Measurements from ENCODE around the gene LRFN2. TPM values are rescaled to one million over a fixed set of nuclear protein-coding genes. Genes with fewer than 3 reads are reported as not detected.

The LRFN2 gene
- total RNA-seq, 1 experiment from 2014 or later: not detected

- intact Hi-C loops (cut with micrococcal nuclease; ENCODE audit: unreplicated experiment): no loop called here
- H3K4me1 Mint-ChIP-seq (ENCODE audit: low read depth, unreplicated experiment): no peaks in the 10 kb centered on the region
Measured at GRCh38 chr6:40535110-40535818, 51.9 kb downstream of the LRFN2 start.

GRCh38 chr6:40532349-40533000, 54.7 kb downstream of the LRFN2 start:
- intact Hi-C loops (cut with micrococcal nuclease; ENCODE audit: unreplicated experiment): no loop called here
- CTCF ChIA-PET: no interaction called here
- BruUV-seq (replicated peaks): no TSS peak
- Mint-ChIP-seq H3K27me3 (ENCODE audit: insufficient read depth, unreplicated experiment) (peaks cover 10% of the 10 kb centered on the region), H3K4me3 (ENCODE audit: unreplicated experiment) (no peak overlapping the region), H3K36me3 (ENCODE audit: insufficient read depth, unreplicated experiment) (no peaks in the 10 kb centered on the region), H3K27ac (ENCODE audit: unreplicated experiment) (no peak overlapping the region), H3K4me1 (ENCODE audit: low read depth, unreplicated experiment) (no peaks in the 10 kb centered on the region), H3K9me3 (ENCODE audit: unreplicated experiment) (no peaks in the 10 kb centered on the region)
- H3K27me3 ChIP-seq (replicated peaks; ENCODE audit: control insufficient read depth, insufficient read depth, low read length): no peaks in the 10 kb centered on the region
- H3K9me3 ChIP-seq: no peaks in the 10 kb centered on the region
- no peaks in the 10 kb centered on the region for H3K4me1 ChIP-seq
- H3K4me3 ChIP-seq (ENCODE audit: low read depth, low read length): no peak overlapping the region
- POLR2A ChIA-PET: no interaction called here
- no peak for DNase-seq
- H3K36me3 ChIP-seq (ENCODE audit: control insufficient read depth, insufficient read depth, low read length): no peaks in the 10 kb centered on the region
- TF ChIP-seq, protein P1, sequence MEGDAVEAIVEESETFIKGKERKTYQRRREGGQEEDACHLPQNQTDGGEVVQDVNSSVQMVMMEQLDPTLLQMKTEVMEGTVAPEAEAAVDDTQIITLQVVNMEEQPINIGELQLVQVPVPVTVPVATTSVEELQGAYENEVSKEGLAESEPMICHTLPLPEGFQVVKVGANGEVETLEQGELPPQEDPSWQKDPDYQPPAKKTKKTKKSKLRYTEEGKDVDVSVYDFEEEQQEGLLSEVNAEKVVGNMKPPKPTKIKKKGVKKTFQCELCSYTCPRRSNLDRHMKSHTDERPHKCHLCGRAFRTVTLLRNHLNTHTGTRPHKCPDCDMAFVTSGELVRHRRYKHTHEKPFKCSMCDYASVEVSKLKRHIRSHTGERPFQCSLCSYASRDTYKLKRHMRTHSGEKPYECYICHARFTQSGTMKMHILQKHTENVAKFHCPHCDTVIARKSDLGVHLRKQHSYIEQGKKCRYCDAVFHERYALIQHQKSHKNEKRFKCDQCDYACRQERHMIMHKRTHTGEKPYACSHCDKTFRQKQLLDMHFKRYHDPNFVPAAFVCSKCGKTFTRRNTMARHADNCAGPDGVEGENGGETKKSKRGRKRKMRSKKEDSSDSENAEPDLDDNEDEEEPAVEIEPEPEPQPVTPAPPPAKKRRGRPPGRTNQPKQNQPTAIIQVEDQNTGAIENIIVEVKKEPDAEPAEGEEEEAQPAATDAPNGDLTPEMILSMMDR (IDR thresholded peaks at IDR 0.05; ENCODE audit: insufficient read depth in 1 of 2, low read depth in 1 of 2, low read length in 1 of 2, severe bottlenecking in 1 of 2, unreplicated experiment in 1 of 2): no peak

More at GRCh38 chr6:40535110-40535818, 51.9 kb downstream of the LRFN2 start:
- H3K4me3 ChIP-seq (ENCODE audit: low read depth, low read length): no peak overlapping the region
- H3K36me3 ChIP-seq (ENCODE audit: control insufficient read depth, insufficient read depth, low read length): no peaks in the 10 kb centered on the region
- H3K4me1 ChIP-seq: no peaks in the 10 kb centered on the region
- no TSS peak for BruUV-seq (replicated peaks)
- ChIA-PET POLR2A (no interaction called here), CTCF (no interaction called here)
- peak in 1 of 2 experiments; percentile 40 for DNase-seq
- H3K9me3 Mint-ChIP-seq (ENCODE audit: unreplicated experiment): no peaks in the 10 kb centered on the region
- H3K27ac Mint-ChIP-seq (ENCODE audit: unreplicated experiment): no peak overlapping the region
- no peak overlapping the region for H3K4me3 Mint-ChIP-seq (ENCODE audit: unreplicated experiment)
- TF ChIP-seq, protein P1 (IDR thresholded peaks at IDR 0.05; ENCODE audit: insufficient read depth in 1 of 2, low read depth in 1 of 2, low read length in 1 of 2, severe bottlenecking in 1 of 2, unreplicated experiment in 1 of 2): no peak
- no peaks in the 10 kb centered on the region for H3K36me3 Mint-ChIP-seq (ENCODE audit: insufficient read depth, unreplicated experiment)
- no peaks in the 10 kb centered on the region for H3K9me3 ChIP-seq
- peaks cover 10% of the 10 kb centered on the region for H3K27me3 Mint-ChIP-seq (ENCODE audit: insufficient read depth, unreplicated experiment)
- no peaks in the 10 kb centered on the region for H3K27me3 ChIP-seq (replicated peaks; ENCODE audit: control insufficient read depth, insufficient read depth, low read length)

DNA sequence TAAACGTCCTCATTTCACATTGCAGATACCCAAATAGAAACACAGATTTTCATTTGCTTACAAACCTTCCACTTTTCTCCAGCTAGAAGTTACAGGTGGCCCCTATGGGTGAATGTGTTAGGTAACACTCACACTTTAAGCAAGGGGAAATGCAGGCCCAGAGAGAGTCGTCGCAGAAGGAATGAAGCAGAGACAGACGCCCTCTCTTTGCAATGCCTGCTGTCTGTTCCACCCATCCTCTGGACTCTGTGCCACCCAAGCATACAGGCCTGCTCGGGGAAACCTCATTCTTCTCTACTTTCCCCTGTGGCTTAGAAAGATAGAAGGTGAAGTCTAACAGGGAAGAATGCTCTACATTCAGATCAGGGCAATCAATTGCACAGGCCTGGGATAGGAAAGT, 57.2 kb downstream of the LRFN2 start:
- H3K36me3 Mint-ChIP-seq (ENCODE audit: insufficient read depth, unreplicated experiment): no peaks in the 10 kb centered on the region
- ChIA-PET CTCF (no interaction called here), POLR2A (no interaction called here)
- no peaks in the 10 kb centered on the region for H3K4me1 ChIP-seq
- TF ChIP-seq, protein P1 (IDR thresholded peaks at IDR 0.05; ENCODE audit: insufficient read depth in 1 of 2, low read depth in 1 of 2, low read length in 1 of 2, severe bottlenecking in 1 of 2, unreplicated experiment in 1 of 2): no peak
- H3K27me3 ChIP-seq (replicated peaks; ENCODE audit: control insufficient read depth, insufficient read depth, low read length): no peaks in the 10 kb centered on the region
- H3K36me3 ChIP-seq (ENCODE audit: control insufficient read depth, insufficient read depth, low read length): no peaks in the 10 kb centered on the region
- intact Hi-C loops (cut with micrococcal nuclease; ENCODE audit: unreplicated experiment): no loop called here
- H3K27me3 Mint-ChIP-seq (ENCODE audit: insufficient read depth, unreplicated experiment): peaks cover 13% of the 10 kb centered on the region
- H3K4me3 ChIP-seq (ENCODE audit: low read depth, low read length): no peak overlapping the region
- no peaks in the 10 kb centered on the region for H3K9me3 Mint-ChIP-seq (ENCODE audit: unreplicated experiment)
- H3K9me3 ChIP-seq: no peaks in the 10 kb centered on the region
- no peak for DNase-seq
- H3K4me3 Mint-ChIP-seq (ENCODE audit: unreplicated experiment): no peak overlapping the region
- no TSS peak for BruUV-seq (replicated peaks)
- H3K4me1 Mint-ChIP-seq (ENCODE audit: low read depth, unreplicated experiment): no peaks in the 10 kb centered on the region
- H3K27ac Mint-ChIP-seq (ENCODE audit: unreplicated experiment): no peak overlapping the region

Data from Caco-2 (cell line).